CD14-positive monocyte (primary cell): ENCODE results near the gene RNPS1. TPM values are rescaled to one million over a fixed set of nuclear protein-coding genes. Genes with fewer than 3 reads are reported as not detected.

Source experiments
- DNase-seq, 3 donors: peaks; one replicate each; pipeline ENCODE4 v3.0.0-alpha.2; 2011 to 2022
- H2AFZ ChIP-seq: 2 replicates; pipeline ENCODE4 v1.6.0; 2012; ENCODE audit warnings: mild to moderate bottlenecking, low read depth, low read length, inconsistent platforms; ENCODE audit not compliant: insufficient read depth, poor library complexity, severe bottlenecking
- H3K27ac ChIP-seq, 2 donors: 1 replicate in 1 of 2; 2 replicates in 1 of 2; pipeline ENCODE4 v1.5.1; 2012 to 2013; ENCODE audit warnings: low read length in 2 of 2, control low read depth in 1 of 2, inconsistent platforms in 1 of 2, low read depth in 1 of 2, mild to moderate bottlenecking in 1 of 2
- H3K27me3 ChIP-seq, 2 donors: one replicate each; pipeline versions ENCODE4 v1.6.0 to v1.6.1; 2011 to 2013; ENCODE audit warnings: low read length in 2 of 2; ENCODE audit not compliant: control insufficient read depth in 2 of 2, insufficient read depth in 2 of 2
- H3K36me3 ChIP-seq, 2 donors: replicated peaks in 1 of 2; 1 replicate in 1 of 2; 2 replicates in 1 of 2; pipeline versions ENCODE4 v1.5.1 to v1.6.1; 2012 to 2013; ENCODE audit warnings: low read length in 2 of 2, control low read depth in 1 of 2, inconsistent platforms in 1 of 2, mild to moderate bottlenecking in 1 of 2; ENCODE audit not compliant: insufficient read depth in 2 of 2, control insufficient read depth in 1 of 2
- H3K4me1 ChIP-seq, 2 donors: 1 replicate in 1 of 2; 2 replicates in 1 of 2; pipeline versions ENCODE4 v1.5.1 to v1.6.1; 2012 to 2013; ENCODE audit warnings: low read length in 2 of 2, control low read depth in 1 of 2, inconsistent platforms in 1 of 2, mild to moderate bottlenecking in 1 of 2, moderate library complexity in 1 of 2; ENCODE audit not compliant: insufficient read depth in 2 of 2, control insufficient read depth in 1 of 2
- H3K4me2 ChIP-seq: replicated peaks from 2 replicates; pipeline ENCODE3; 2012; ENCODE audit warnings: low read length, moderate library complexity, mild to moderate bottlenecking; ENCODE audit not compliant: poor library complexity, severe bottlenecking; ENCODE audit errors: extremely low read depth
- H3K4me3 ChIP-seq, 3 experiments: fragments of 200-600 bp in 1 of 3; sonication (generic) in 1 of 3; replicated peaks in 1 of 3; 1 replicate in 2 of 3; 2 replicates in 1 of 3; pipeline ENCODE4 v1.5.1; 2011 to 2013; ENCODE audit warnings: low read length in 3 of 3, mild to moderate bottlenecking in 3 of 3, control low read depth in 2 of 3, low read depth in 2 of 3, inconsistent platforms in 1 of 3, moderate library complexity in 1 of 3
- H3K79me2 ChIP-seq: 2 replicates; pipeline ENCODE4 v1.6.0; 2012; ENCODE audit warnings: mild to moderate bottlenecking, control low read depth, inconsistent platforms, low read length, moderate library complexity; ENCODE audit not compliant: insufficient read depth
- H3K9ac ChIP-seq: 2 replicates; pipeline ENCODE4 v1.6.0; 2017; ENCODE audit warnings: low read length, mild to moderate bottlenecking; ENCODE audit not compliant: insufficient read depth, poor library complexity, severe bottlenecking
- H3K9me3 ChIP-seq, 2 donors: replicated peaks in 1 of 2; 1 replicate in 1 of 2; 2 replicates in 1 of 2; pipeline versions ENCODE4 v1.5.1 to v1.6.1; 2012 to 2013; ENCODE audit warnings: low read length in 2 of 2, control low read depth in 1 of 2; ENCODE audit not compliant: control insufficient read depth in 1 of 2, insufficient read depth in 1 of 2
- H4K20me1 ChIP-seq: 2 replicates; pipeline ENCODE4 v1.6.0; 2012; ENCODE audit warnings: mild to moderate bottlenecking, low read length, control low read depth, moderate library complexity; ENCODE audit not compliant: insufficient read depth
- H3K27ac Mint-ChIP-seq, 7 donors: one replicate each; pipeline ENCODE4 v1.8.0; 2020; ENCODE audit warnings: mild to moderate bottlenecking in 7 of 7, mixed read lengths in 7 of 7, moderate library complexity in 6 of 7, inconsistent platforms in 2 of 7
- H3K27me3 Mint-ChIP-seq, 3 donors: one replicate each; pipeline ENCODE4 v1.8.0; 2021 to 2022; ENCODE audit warnings: low read depth in 3 of 3, mild to moderate bottlenecking in 3 of 3, mixed read lengths in 3 of 3, moderate library complexity in 3 of 3, inconsistent platforms in 1 of 3
- H3K36me3 Mint-ChIP-seq, 2 donors: one replicate each; pipeline ENCODE4 v1.8.0; 2020; ENCODE audit warnings: mixed read lengths in 2 of 2, inconsistent platforms in 1 of 2, mild to moderate bottlenecking in 1 of 2
- H3K4me1 Mint-ChIP-seq: one replicate; pipeline ENCODE4 v1.8.0; 2020; ENCODE audit warnings: mild to moderate bottlenecking, mixed read lengths
- H3K4me3 Mint-ChIP-seq, 2 donors: one replicate each; pipeline ENCODE4 v1.8.0; 2020; ENCODE audit warnings: mild to moderate bottlenecking in 2 of 2, mixed read lengths in 2 of 2, moderate library complexity in 1 of 2
- H3K9me3 Mint-ChIP-seq, 7 donors: one replicate each; pipeline ENCODE4 v1.8.0; 2020 to 2022; ENCODE audit warnings: mixed read lengths in 7 of 7, mild to moderate bottlenecking in 6 of 7, moderate library complexity in 6 of 7, inconsistent platforms in 2 of 7
- CTCF ChIP-seq: fragments of 200-600 bp; IDR thresholded peaks from one replicate; pipeline ENCODE4 v1.8.0; 2022; ENCODE audit warnings: antibody characterized with exemption, mild to moderate bottlenecking
- WGBS: methylation state at CpG from one replicate; pipeline ENCODE4 v1.1.5; 2013; ENCODE audit warnings: missing lambda C conversion rate; ENCODE audit not compliant: insufficient coverage; 5-methylcytosine and 5-hydroxymethylcytosine counted together
- intact Hi-C, 2 donors: fragments of 100-400 bp; cut with micrococcal nuclease; formaldehyde crosslinking; loops; one replicate each; pipeline versions ENCODE4 v1.15.0 to v1.15.1; 2023
- polyA plus RNA-seq, 3 donors: library from polyadenylated mRNA; depleted of rRNA in 1 of 3; unstranded in 2 of 3; stranded (reverse) in 1 of 3; fragments of 300-500 nt in 2 of 3; fragments of >200 nt in 1 of 3; fragmentation: Illumina TruSeq in 2 of 3; gene quantifications; 1 replicate in 2 of 3; 2 replicates in 1 of 3; pipeline ENCODE4 v1.2.3, GENCODE V29; 2012 to 2021

RNPS1 gene
- polyA plus RNA-seq, 3 donors: 93.7 to 176 (median 106) TPM

- WGBS: 96% methylated on average over 19 of the region's 21 CpGs
- no peak overlapping the region for H2AFZ ChIP-seq
- no peaks in the 10 kb centered on the region for H3K79me2 ChIP-seq
- no peak overlapping the region for H3K4me3 ChIP-seq
- Mint-ChIP-seq H3K36me3 (no peaks in the 10 kb centered on the region), H3K27me3 (peaks cover 0 to 7% (median 0%) of the 10 kb centered on the region in 3 donors), H3K27ac (peak overlapping the region in 1 of 7 donors; percentile 28), H3K4me3 (no peak overlapping the region), H3K4me1 (peaks cover 8% of the 10 kb centered on the region), H3K9me3 (no peaks in the 10 kb centered on the region)
- H3K27me3 ChIP-seq: no peaks in the 10 kb centered on the region
- no peak overlapping the region for H3K27ac ChIP-seq
- DNase-seq: no peak
- H3K4me1 ChIP-seq: peaks cover 0 to 6% of the 10 kb centered on the region in 2 donors
- no peaks in the 10 kb centered on the region for H4K20me1 ChIP-seq
- no peak for TF ChIP-seq CTCF
- intact Hi-C loops: no loop called here
- no peaks in the 10 kb centered on the region for H3K9me3 ChIP-seq
- H3K9ac ChIP-seq: no peak overlapping the region
- H3K36me3 ChIP-seq: no peaks in the 10 kb centered on the region
- H3K4me2 ChIP-seq: no peak overlapping the region
Measured at GRCh38 chr16:2295056-2295798, 27.3 kb upstream of the RNPS1 start.

- H3K4me1 Mint-ChIP-seq: peaks cover 8% of the 10 kb centered on the region
- Histone ChIP-seq H3K9ac (no peak overlapping the region), H2AFZ (no peak overlapping the region), H4K20me1 (no peaks in the 10 kb centered on the region), H3K27ac (no peak overlapping the region), H3K4me3 (no peak overlapping the region), H3K27me3 (no peaks in the 10 kb centered on the region), H3K4me2 (no peak overlapping the region), H3K9me3 (no peaks in the 10 kb centered on the region), H3K36me3 (no peaks in the 10 kb centered on the region), H3K4me1 (peaks cover 0 to 6% of the 10 kb centered on the region in 2 donors), H3K79me2 (no peaks in the 10 kb centered on the region)
- no peak for TF ChIP-seq CTCF
- intact Hi-C loops: no loop called here
- 96% methylated on average over 3 of the region's 9 CpGs for whole genome bisulfite sequencing
- no peak overlapping the region for H3K4me3 Mint-ChIP-seq
- H3K27ac Mint-ChIP-seq: no peak overlapping the region
- no peak for DNase-seq
- no peaks in the 10 kb centered on the region for H3K36me3 Mint-ChIP-seq
- H3K9me3 Mint-ChIP-seq: no peaks in the 10 kb centered on the region
- peaks cover 0 to 9% (median 0%) of the 10 kb centered on the region in 3 donors for H3K27me3 Mint-ChIP-seq
Measured at GRCh38 chr16:2292221-2292620, 24.3 kb upstream of the RNPS1 start.
